DOHH2 (cell line): ENCODE results near the gene FAM186B.

ENCODE experiments used
- H3F3A ChIP-seq: fragments of 200-600 bp; sonication (generic), shearing (Covaris generic); 2 replicates; pipeline ENCODE4 v1.6.0; 2016; ENCODE audit warnings: antibody characterized with exemption, mild to moderate bottlenecking; ENCODE audit not compliant: control insufficient read depth, insufficient read depth
- H3K27ac ChIP-seq: fragments of 200-600 bp; sonication (generic); 2 replicates; pipeline ENCODE4 v1.5.1; 2014; ENCODE audit warnings: low read depth, mild to moderate bottlenecking, low read length, moderate library complexity
- H3K27me3 ChIP-seq: fragments of 200-600 bp; sonication (generic); 2 replicates; pipeline ENCODE4 v1.6.1; 2014; ENCODE audit warnings: mild to moderate bottlenecking, low read length, mixed read lengths; ENCODE audit not compliant: control insufficient read depth
- H3K36me3 ChIP-seq: fragments of 200-600 bp; sonication (generic); 2 replicates; pipeline ENCODE4 v1.6.1; 2014; ENCODE audit warnings: mild to moderate bottlenecking, low read length, moderate library complexity, mixed read lengths; ENCODE audit not compliant: control insufficient read depth
- H3K4me1 ChIP-seq: fragments of 200-600 bp; sonication (generic); 2 replicates; pipeline ENCODE4 v1.6.1; 2014; ENCODE audit warnings: mild to moderate bottlenecking, low read length, mixed read lengths; ENCODE audit not compliant: control insufficient read depth
- H3K4me2 ChIP-seq: fragments of 200-600 bp; sonication (generic); 2 replicates; pipeline ENCODE4 v1.6.0; 2014; ENCODE audit warnings: mild to moderate bottlenecking, low read length, moderate library complexity
- H3K4me3 ChIP-seq: fragments of 200-600 bp; sonication (generic); 2 replicates; pipeline ENCODE4 v1.5.1; 2014; ENCODE audit warnings: mild to moderate bottlenecking, low read length, mixed read lengths
- H3K79me2 ChIP-seq: fragments of 200-600 bp; sonication (generic); 2 replicates; pipeline ENCODE4 v1.6.1; 2014; ENCODE audit warnings: mild to moderate bottlenecking, low read length, mixed read lengths; ENCODE audit not compliant: control insufficient read depth
- H3K9me2 ChIP-seq: fragments of 200-600 bp; sonication (generic); replicated peaks from 2 replicates; pipeline ENCODE4 v1.6.1; 2014; ENCODE audit warnings: mild to moderate bottlenecking, low read length, mixed read lengths; ENCODE audit not compliant: control insufficient read depth
- H3K9me3 ChIP-seq: fragments of 200-600 bp; sonication (generic); 2 replicates; pipeline ENCODE4 v1.6.1; 2014; ENCODE audit warnings: antibody characterized with exemption, low read length, mixed read lengths; ENCODE audit not compliant: control insufficient read depth, insufficient read depth
- H4K20me1 ChIP-seq: fragments of 200-600 bp; sonication (generic); 2 replicates; pipeline ENCODE4 v1.6.0; 2014; ENCODE audit warnings: low read depth, mild to moderate bottlenecking, antibody characterized with exemption, low read length, moderate library complexity; ENCODE audit not compliant: control insufficient read depth, insufficient read depth
- EZH2phosphoT487 ChIP-seq: fragments of 200-600 bp; sonication (generic); IDR thresholded peaks from 2 replicates; pipeline ENCODE4 v1.6.1; 2017; ENCODE audit warnings: borderline replicate concordance, mild to moderate bottlenecking, antibody characterized with exemption, low read length, moderate library complexity, mixed read lengths
- TF ChIP-seq, protein P1 (sequence below): fragments of 200-600 bp; sonication (generic); IDR thresholded peaks from one replicate; pipeline ENCODE4 v1.5.1; 2014; ENCODE audit warnings: antibody characterized with exemption, mild to moderate bottlenecking, low read depth, low read length; ENCODE audit not compliant: poor library complexity, severe bottlenecking

FAM186B gene

DNA sequence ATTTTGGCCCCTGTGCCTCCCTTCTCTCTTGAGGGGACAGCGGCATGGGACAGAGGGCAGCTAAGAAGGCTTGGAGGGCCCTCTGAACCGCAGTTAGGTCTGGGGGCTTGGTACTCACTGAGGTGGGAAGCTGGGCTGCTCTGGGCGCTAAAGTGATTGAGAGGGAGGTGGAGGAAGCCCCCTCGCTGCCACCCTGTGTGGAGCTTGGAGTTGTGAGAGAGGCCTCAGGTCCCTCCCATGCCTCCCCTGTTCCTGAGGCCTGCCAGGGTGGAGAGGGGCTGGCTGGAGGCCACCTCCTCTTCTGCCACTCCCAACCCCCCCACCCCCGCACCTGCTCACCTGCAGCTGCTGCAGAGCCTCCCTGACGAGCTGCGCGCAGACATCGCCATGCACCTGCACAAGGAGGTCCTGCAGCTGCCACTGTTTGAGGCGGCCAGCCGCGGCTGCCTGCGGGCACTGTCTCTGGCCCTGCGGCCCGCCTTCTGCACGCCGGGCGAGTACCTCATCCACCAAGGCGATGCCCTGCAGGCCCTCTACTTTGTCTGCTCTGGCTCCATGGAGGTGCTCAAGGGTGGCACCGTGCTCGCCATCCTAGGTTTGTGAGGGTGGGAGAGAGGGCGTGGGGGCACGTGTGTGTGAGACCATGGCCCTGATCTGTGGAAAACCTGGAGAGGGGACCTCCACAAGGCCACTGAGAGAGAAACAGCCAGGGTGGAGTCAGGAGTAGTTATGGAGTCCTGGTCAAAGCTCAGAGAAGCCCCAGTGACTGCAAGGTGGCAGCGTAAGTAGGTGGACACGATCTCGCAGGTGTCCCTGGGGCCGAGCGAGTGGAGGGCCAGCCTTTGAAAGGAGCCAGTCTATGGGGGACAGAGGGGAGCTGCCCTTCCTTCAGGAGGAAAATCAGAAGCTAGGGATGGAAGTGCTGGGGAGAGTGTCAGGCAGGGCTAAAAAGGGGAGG lies 55.4 kb downstream of the FAM186B start:
- no peak overlapping the region for H3K27ac ChIP-seq
- H3K9me3 ChIP-seq, result no peaks in the 10 kb centered on the region
- H3K79me2 ChIP-seq, result no peaks in the 10 kb centered on the region
- no peaks in the 10 kb centered on the region for H3K36me3 ChIP-seq
- peak overlapping the region; percentile 71 for H3K4me3 ChIP-seq
- peaks cover 10% of the 10 kb centered on the region; the same call in 1 of the 2 replicates for H3K27me3 ChIP-seq
- peaks cover 57% of the 10 kb centered on the region for H3K4me1 ChIP-seq
- H4K20me1 ChIP-seq, result no peaks in the 10 kb centered on the region
- no peak for TF ChIP-seq EZH2phosphoT487
- TF ChIP-seq, protein P1, sequence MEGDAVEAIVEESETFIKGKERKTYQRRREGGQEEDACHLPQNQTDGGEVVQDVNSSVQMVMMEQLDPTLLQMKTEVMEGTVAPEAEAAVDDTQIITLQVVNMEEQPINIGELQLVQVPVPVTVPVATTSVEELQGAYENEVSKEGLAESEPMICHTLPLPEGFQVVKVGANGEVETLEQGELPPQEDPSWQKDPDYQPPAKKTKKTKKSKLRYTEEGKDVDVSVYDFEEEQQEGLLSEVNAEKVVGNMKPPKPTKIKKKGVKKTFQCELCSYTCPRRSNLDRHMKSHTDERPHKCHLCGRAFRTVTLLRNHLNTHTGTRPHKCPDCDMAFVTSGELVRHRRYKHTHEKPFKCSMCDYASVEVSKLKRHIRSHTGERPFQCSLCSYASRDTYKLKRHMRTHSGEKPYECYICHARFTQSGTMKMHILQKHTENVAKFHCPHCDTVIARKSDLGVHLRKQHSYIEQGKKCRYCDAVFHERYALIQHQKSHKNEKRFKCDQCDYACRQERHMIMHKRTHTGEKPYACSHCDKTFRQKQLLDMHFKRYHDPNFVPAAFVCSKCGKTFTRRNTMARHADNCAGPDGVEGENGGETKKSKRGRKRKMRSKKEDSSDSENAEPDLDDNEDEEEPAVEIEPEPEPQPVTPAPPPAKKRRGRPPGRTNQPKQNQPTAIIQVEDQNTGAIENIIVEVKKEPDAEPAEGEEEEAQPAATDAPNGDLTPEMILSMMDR, result no peak
- no peaks in the 10 kb centered on the region for H3K9me2 ChIP-seq
- peak overlapping the region; percentile 83 for H3K4me2 ChIP-seq
- 0 out of 2 replicates have a peak, but pooled peaks cover 2% of the 10 kb centered on the region for H3F3A ChIP-seq

DNA sequence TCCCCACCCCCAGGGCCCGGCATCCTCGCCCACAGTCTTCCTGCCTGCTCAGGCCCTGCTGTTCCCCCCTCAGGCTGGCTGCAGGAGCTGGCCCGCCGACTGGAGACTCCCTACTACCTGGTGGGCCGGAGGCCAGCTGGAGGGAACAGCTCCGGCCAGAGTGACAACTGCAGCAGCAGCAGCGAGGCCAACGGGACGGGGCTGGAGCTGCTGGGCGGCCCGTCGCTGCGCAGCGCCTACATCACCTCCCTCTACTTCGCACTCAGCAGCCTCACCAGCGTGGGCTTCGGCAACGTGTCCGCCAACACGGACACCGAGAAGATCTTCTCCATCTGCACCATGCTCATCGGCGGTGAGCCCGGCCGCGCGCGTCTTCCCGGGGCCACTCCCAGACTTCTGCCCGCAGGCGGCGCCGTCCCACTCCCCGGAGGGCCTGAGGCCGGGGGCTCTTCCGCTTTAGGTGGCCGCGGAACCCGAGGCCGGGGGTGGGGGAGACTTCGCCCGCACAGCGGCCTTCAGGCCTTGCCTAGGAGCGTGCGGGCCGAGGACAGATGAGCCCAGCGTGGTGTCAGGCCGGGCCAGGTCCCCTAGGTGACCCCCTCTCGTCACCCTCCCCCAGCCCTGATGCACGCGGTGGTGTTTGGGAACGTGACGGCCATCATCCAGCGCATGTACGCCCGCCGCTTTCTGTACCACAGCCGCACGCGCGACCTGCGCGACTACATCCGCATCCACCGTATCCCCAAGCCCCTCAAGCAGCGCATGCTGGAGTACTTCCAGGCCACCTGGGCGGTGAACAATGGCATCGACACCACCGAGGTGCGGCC lies 56.4 kb downstream of the FAM186B start:
- Histone ChIP-seq H3K27me3 (peaks cover 10% of the 10 kb centered on the region; the same call in 1 of the 2 replicates), H3K4me3 (peak overlapping the region; percentile 71), H3K27ac (no peak overlapping the region), H3K79me2 (no peaks in the 10 kb centered on the region), H3F3A (0 out of 2 replicates have a peak, but pooled peaks cover 2% of the 10 kb centered on the region), H4K20me1 (no peaks in the 10 kb centered on the region), H3K9me3 (no peaks in the 10 kb centered on the region), H3K4me1 (peaks cover 66% of the 10 kb centered on the region), H3K9me2 (no peaks in the 10 kb centered on the region), H3K4me2 (peak overlapping the region; percentile 83), H3K36me3 (no peaks in the 10 kb centered on the region)
- TF ChIP-seq EZH2phosphoT487, result no peak
- TF ChIP-seq, protein P1, result peak; percentile 47

GRCh38 chr12:49548481-49548821 lies 57.0 kb downstream of the FAM186B start:
- H3K4me2 ChIP-seq, result peak overlapping the region; percentile 83
- H3K79me2 ChIP-seq, result no peaks in the 10 kb centered on the region
- no peak overlapping the region for H3K27ac ChIP-seq
- H4K20me1 ChIP-seq, result no peaks in the 10 kb centered on the region
- no peaks in the 10 kb centered on the region for H3K9me3 ChIP-seq
- 0 out of 2 replicates have a peak, but pooled peaks cover 2% of the 10 kb centered on the region for H3F3A ChIP-seq
- H3K27me3 ChIP-seq, result peaks cover 10% of the 10 kb centered on the region; the same call in 1 of the 2 replicates
- no peaks in the 10 kb centered on the region for H3K36me3 ChIP-seq
- TF ChIP-seq EZH2phosphoT487, result no peak
- H3K4me1 ChIP-seq, result peaks cover 67% of the 10 kb centered on the region
- H3K9me2 ChIP-seq, result no peaks in the 10 kb centered on the region
- H3K4me3 ChIP-seq, result peak overlapping the region; percentile 71
